Measurements from ENCODE around the gene PCDH15.

PCDH15 gene

DNA sequence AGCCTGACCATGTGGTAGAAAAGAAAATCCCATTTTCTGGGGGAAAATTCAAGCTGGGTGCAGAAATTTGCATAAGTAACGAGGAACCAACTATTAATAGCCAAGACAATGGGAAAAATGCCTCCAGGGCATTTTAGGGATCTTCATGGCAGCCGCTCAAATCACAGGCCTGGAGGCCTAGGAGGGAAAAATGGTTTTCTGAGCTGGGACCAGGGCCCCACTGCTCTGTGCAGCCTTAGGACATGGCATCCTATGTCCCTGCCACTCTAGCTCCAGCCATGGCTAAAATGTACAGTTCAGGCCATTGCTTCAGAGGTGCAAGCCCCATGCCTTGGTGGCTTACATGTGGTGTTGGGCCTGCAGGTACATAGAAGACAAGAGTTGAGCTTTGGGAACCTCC lies 459.0 kb downstream of the PCDH15 start:
- DNase-seq: no peak

DNA sequence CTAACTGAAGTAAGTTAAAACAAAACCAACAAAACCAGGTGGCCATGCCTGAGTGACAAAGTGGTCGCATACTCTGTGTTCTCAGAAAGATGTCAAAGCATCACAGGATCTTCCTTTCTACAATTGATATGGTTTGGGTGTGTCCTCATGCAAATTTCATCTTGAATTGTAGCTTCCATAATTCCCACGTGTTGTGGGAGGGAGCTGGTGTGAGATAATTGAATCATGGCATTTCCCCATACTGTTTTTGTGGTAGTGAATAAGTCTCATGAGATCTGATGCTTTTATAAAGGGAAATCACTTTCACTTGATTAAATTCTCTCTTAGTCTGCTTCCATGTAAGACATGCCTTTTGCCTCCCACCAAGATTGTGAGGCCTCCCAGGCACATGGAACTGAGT lies 465.7 kb downstream of the PCDH15 start:
- DNase-seq: no peak

DNA sequence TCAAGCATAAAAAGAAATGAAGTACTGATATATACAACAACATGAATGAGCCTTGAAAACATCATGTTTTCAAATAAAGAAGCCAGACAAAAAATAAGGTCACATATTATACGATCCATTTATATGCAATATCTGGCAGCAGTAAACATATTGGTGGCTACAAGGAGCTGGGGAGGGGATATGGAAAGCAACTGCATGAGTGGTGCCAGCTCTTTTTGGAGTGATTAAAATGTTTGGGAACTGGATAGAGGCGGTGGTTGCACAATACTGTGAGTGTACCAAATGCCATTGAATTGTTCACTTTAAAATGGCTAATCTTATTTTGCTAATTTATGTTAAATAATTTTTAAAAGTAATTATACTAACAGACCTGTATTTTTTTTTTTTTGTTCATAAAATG lies 481.7 kb downstream of the PCDH15 start:
- DNase-seq: no peak

DNA sequence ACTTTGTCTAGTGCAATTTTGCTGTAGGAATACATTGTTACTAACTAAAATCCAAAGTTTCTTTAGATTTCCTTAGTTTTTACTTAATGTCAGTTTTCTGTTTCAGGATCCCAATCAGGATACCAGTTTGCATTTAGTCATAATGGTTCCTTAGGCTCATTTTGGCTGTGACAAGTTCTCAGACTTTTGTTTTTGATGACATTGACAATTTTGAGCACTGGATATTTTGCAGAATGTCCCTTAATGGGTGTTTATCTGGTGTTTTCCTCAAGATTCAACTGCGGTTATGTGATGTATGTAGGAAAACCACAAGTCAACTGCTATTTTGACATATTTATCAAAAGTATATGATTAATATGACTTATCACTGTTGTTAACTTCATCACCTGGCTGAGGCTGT lies 482.6 kb downstream of the PCDH15 start:
- no peak for DNase-seq

DNA sequence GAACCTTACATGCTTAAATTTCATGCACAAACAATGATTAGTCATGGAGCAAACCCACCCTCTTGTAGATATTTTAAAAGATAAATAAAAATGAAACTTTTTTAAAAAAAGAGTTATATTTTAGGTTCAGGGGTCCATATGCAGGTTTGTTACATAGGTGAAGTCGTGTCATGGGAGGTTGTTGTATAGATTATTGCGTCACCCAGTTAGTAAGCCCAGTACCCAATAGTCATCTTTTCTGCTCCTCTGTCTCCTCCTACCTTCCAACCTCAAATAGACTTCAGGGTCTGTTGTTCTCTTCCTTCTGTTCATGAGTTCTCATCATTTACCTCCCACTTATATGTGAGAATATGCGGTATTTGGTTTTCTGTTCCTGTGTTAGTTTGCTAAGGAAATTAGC lies 486.6 kb downstream of the PCDH15 start:
- DNase-seq: no peak

DNA sequence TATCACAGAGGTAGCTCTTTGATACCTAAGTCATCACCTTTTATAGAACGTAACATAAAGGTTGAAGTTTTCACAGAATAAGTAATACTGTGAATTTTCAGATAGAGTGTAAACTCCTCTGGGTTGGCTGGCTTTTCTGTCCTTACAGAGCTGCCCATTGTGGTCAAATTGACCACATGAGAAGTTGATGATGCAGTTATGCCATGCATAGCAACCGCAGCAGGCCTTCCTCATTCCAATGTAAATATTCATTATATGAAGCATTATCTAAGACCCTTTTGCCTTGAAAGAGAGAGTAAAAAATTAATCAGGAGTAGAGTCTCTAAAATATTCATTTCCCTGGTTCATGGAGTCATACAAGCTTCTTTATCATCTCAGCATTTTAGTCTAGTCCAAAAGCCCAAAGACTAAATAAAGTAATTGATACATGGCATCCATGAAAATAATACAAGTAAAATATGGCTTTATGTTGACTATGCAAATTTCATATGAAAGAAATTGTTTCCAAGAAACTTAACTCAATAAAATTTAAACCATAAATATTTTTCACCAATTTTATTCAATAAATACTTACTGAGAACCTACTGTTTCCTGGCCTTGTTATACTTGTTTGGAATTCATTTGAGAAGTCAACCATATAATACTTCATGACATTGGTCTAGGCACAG lies 516.4 kb downstream of the PCDH15 start:
- DNase-seq: no peak

DNA sequence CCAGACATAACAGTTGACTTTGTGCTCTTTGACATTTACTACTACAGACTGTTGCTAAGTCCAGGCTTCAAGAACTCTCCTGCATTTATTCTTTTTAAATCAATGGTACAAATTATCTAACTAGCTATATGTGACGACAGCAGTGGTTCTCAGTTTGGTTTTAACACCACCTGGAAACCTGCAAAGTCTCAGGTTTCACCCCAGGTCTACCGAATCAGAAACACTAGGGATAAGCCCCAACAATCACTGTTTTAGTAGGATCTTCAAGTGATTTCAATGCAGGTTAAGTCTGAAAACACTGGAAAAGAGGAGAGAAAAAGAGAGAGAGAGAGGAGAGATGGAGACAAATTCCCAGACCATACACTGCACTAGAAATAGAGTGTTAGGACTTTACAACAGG lies 519.0 kb downstream of the PCDH15 start:
- DNase-seq: no peak

DNA sequence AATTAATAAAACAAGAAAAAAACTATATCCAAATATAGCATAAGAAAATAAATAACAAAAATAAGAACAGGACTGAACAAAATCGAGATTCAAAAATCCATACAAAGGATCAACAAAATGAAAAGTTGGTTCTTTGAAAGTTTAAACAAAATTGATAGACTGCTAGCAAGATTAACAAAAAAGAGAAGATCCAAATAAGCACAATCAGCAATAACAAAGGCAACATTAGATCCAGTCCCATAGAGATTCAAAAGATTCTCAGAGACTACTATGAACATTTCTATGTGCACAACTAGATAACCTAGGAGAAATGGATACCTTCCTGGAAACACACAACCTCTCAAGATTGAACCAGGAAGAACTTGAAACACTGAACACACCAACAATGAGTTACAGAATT lies 534.6 kb downstream of the PCDH15 start:
- no peak for DNase-seq

DNA sequence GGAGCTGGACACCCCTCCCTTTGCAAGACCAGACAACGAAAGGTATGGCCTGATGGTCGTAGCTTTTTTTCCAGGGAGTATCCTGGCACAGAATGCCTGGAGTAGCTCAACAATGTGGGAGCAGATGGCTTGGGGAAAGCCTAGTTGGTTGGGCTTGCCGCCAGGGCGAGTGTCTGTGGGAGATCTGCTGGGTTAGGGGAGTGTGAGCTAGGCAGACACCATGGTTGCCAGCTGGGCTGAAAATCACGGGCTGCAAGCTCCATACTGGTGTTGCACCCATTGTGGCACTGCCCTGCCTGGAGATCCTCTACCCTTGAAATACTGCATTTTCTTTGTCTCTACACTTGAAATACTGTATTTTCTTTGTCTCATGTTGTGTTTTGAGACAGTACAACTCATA lies 538.3 kb downstream of the PCDH15 start:
- DNase-seq: no peak

DNA sequence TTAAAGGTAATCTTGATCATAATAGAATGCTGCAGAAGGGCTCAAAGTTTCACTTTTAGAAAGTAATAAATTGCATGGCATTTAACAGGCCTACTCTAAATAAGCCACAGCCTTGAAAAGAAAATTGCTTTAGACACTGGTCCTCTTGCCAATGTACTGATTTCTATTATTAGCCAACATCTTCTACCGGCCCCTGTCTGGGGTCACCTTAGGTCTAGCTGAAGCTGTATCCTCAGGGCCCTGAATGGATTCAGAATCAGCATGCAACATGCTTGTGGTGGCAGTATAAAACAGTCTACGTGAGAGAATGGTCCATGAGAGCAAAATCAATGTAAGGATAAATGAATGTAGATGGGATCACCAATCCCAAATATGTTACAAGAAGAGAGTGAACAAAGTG lies 541.9 kb downstream of the PCDH15 start:
- DNase-seq: no peak

DNA sequence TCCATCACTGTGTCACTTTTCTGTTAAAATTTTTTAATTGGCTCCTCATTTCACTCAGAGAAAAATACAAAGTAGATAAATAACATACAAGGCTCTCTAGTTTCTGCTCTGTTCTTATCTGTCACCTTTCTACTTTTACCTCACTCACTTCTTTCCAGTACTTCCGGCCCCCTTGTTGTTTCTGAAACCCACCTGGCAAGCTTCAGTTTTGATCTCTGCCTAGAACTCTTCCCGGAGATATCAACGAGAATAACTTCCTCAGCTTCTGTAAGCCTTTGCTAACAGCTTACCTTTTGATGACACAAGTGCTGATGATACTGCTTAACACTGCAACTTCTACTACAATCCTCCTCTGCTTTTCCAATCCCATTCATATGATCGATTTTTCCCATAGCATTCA lies 566.2 kb downstream of the PCDH15 start:
- no peak for DNase-seq

DNA sequence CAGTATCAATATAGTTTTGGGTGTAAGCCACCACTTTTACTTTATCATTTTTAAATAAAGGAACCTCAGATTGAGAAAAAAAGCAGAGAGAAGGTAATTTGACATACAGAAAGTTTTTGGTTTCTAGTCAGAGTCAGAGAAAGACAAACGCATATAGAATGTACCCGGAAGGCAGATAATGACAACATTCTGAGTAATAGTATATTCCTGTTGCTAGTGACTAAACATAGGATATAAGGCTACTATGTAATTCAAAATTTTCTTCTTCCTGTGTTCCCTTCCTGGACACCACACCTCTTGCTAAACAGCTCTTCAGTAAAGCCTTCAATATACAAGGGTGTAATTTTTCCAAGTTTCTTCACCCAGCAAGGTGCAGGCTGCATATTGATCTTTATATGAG lies 597.6 kb downstream of the PCDH15 start:
- no peak for DNase-seq

DNA sequence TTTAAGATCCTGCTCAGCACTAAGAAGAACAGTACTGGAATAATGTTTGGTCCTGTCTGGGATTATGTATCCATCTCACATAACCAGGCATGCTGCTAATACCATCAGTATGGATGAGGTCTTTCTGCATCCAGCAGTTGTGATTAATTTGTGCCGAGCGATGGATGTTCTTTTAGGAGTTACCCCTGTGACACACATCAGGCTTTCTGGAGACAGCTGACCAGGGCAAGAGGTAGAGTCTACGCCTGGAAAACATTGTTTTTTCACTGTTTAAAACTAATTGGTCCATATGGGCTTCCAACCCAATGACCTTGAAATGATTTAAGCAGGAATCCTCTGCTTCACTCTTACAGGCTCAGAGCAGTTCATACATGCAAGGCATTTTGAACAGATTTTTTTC lies 603.0 kb downstream of the PCDH15 start:
- no peak for DNase-seq

DNA sequence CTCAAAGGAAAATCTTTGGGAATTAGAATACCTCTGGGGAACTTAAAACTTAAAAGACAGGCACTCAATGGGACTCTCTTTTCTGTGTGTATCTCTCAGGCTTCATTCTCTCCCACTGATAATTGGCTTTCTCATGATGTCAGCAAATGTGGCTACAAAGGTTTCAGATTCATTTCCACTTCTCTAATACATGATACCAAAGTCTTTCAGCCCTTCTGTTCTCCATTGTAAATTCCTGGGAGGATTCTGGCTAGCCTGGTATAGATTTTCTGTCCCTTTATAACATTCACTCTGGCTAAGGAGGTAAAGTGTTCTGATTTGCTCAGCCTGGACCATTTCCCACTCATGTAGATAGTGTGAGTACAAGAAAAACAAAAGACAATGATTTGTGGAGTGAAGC lies 606.2 kb downstream of the PCDH15 start:
- no peak for DNase-seq

DNA sequence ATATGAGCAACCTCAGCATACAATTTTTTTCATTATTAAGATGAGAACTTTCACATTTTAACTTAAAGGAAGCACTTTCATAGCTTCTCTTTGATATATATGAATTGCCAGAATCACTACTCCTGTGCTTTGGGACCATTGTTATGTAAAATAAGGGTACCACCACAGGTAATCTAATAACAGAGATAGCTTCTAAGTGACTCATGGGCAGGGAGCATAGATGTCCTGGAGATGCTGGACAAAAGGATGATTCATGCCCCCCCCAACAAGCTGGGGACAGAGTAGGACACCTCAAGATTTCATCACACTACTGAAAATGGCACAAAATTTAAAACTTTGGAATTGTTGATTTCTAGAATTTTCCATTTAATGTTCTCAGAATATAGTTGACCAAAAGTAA lies 641.1 kb downstream of the PCDH15 start:
- DNase-seq: no peak

DNA sequence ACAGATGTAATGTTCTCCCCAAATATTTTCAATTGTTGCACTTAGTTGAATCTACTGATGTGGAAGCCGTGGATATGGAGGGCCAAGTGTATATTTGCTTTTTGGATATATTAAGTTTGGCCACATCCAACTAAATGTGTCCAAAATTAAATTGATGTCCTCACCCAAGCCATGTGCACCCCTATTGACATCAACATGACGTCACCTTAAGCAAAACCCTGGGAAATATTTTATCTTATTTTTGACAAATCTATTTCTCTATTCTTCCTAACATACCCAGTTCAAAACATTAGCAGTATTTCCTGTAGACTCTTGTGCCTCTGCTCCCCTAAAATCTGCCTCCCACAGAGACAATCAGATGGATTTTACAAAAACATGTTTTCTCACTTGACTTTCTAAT lies 652.5 kb downstream of the PCDH15 start:
- DNase-seq: no peak

DNA sequence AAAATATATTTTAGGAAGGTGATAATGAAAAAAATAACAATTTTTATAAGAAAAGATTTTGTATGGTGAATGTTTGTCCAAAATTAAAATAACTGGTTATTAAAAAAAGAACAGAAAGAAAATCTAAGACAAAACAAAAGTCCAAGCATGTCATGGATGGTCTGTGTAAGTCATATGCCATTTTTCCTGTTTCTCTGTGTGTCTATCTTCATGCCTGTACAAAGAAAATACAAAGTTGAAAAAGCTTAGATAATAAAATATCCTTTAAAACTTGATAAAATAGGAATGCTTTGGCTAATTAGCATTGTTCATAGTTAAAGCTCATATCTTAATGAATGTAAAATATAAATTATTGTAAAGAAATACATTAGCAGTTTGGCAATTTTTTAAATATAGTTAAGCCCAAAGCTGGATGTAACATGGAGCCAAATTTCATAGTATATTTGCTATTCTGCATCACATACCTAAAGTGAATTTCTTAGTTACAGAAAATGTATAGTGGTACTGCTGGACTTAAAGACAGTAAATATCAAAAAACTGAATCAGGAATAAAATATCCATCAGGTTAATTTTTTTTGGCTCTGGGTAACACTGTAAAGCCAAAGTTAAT lies 661.1 kb downstream of the PCDH15 start:
- DNase-seq: no peak

DNA sequence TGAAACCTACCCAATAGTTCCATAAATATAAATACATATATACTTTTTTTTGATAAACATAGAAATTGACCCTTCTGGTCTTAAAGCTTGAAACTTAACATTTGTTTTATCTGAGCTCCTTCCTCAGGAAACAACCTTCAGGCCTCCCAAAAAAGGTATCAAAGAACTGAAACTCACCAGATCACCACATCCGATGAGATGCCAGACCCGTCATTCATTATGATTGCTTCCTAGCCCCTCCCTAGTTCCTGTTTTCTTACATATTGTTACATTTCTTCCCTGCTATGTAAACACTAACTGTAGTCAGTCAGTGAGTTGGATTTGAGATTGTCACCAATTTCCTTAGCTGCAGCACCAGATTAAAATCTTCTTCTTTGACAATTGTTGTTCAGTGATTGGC lies 663.6 kb downstream of the PCDH15 start:
- no peak for DNase-seq

DNA sequence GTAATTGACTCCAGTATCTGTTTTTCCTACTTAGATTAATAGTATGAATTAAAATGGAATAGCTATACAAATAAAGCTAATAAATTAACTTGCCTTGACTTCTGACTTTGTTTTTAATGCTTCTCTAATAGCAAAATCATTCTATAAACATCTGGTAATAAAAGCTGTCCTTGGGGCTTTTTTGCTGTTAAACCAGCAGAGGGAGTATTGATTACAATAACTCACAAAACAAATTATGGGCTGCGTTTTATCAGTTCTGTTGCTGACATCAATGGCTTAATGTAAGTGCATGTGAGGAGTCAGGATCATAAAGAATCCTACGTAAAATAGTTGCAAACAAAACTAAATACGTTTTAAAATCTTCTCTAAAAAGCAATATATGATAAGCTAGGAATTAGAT lies 667.8 kb downstream of the PCDH15 start:
- no peak for DNase-seq

DNA sequence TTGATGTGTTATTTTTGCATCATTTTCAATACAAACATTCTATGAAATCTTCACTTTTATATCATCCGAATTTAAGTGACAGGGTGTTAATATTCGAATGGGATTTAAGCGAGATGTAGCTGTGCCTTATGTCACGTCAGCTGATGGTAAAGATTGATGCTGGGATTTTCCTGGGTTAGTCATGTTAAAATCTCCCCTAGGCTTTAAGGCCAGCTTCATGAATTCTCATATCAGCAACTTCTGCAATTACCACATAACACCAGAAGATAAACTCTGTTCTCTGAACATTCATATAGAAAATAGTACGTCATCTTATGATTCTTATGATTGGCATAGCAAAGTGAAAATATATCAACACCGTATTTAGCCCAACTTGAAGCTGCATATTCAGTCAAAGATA lies 669.2 kb downstream of the PCDH15 start:
- DNase-seq: no peak

DNA sequence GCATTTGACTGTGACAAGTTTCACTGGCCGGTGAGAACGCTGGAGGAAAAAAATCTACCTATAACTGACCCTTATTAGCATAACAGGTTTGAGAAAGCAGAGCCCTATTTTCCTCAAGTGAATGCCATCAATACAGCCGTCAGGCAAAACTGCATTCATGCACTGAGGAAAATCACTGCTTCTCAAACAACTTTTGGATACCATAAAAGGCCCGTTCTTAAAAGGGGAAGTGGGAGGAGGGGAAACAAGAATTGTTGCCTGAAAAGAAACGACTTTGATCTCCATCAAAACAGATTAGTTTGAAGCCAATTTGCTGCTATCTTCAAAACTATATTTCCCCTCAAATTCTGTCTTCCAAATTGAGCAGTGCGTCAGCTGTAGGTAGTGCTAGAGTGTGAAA lies 670.6 kb downstream of the PCDH15 start:
- DNase-seq: no peak

DNA sequence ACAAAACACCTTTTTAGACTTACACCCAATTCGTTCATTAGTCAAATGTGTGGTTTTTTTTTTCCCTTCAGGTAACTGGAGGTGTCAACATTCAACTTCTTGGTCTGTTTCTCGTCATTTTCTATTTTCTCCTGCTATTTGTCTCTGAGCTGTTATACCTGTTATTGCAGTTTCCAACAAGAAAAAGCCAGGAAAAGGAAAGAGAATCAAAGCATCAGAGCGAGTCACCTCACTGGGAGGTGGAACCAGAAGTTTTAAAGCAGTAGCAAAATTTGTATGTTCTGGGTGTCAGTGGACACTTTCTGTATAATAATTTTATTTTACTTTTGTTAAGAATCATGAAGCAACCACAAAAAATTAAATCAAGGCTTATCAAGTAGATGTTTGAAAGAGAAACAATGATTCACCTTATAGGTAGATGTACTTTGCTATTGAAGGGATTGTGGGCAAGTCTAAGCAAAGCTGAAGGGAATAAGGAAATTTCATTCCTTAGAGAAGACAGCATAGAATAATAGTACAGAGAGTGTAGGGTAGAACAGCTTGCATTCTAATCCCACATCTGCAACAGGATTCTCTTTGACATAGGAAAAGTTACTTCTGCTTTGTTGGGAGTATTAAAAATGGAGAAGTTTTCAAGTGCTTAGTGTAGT lies 675.8 kb downstream of the PCDH15 start:
- DNase-seq: no peak

DNA sequence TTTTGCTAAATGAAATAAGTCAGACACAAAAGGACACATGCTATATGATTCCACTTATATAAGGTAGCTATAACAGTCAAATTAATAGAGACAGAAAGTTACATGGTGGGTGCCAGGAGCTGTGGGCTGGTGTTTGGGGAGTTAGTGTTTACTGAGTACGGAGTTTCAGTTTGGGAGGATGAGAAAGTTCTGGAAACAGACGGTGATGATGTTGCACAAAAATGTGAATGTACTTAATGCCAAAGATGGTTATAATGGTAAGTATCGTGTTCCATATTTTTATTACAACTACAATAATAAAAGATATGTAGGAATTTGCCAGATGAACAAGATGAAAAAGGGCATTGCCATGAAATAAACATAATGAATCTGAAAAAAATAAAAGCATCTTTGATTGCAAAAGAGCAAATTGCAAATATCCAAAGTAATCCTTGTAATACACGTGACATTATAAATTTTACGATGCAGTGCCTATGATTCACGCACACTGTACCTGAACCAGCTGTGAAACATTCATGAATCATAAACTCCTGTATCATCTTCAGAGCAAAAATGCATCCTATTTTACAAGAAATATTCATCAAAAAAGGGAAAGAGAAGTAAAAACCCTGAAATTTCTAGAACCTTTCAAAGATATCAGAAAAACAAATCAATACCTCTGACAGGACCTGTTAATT lies 676.7 kb downstream of the PCDH15 start:
- DNase-seq: no peak

DNA sequence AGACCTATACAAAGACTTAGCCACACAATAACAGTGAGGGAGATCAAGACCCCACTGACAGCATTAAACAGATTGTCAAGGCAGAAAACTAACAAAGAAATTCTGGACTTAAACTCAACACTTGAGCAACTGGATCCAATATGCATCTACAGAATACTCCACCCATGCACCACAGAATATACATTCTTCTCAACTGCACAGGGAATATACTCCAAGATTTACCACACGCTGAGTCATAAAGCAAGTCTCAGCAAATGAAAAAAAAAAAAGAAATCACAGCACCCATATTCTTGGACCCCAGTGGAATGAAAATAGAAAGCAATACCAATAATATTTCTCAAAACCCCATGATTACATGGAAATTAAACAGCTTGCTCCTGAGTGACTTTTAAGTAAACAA lies 680.2 kb downstream of the PCDH15 start:
- DNase-seq: no peak
